ENCODE data around the gene AQP10. TPM values are rescaled to one million over a fixed set of nuclear protein-coding genes. Genes with fewer than 3 reads are reported as not detected.

AQP10 gene
- total and polyA plus RNA-seq, 9 of the 15 experiments (the other 6 are each of a cell fraction or from before 2014, with no cell fraction given), result 0.37 to 9.7 (median 1.9) TPM

DNA sequence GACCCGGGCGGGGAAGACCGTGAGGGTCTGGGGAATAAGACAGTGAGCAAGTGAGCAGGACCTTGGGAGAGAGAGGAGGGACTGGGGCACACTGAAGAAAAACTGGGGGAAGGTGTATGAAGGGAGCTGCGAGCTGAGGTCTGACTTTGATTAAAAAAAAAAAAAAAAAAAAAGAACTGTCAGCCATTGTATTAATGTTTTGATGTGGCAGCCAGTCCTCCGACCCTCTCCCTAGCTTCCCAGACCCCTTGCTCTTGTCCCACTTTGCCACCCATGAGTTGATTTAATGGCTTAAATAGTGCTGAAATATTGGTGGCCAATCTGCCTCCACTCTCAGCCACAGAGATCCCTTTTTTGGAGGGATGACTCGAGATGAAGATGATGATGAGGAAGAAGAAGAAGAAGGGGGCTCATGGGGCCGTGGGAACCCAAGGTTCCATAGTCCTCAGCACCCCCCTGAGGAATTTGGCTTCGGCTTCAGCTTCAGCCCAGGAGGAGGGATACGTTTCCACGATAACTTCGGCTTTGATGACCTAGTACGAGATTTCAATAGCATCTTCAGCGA, 47.8 kb upstream of the AQP10 start:
- FAIRE-seq (no peak), ATAC-seq (peak; percentile 23; the same call in 2 of the 3 replicates), DNase-seq (ENCODE audit: extremely low read depth in 1 of 4, low spot score in 3 of 4) (no peak)
- 14% methylated on average over 10 of the region's 13 CpGs for WGBS (ENCODE audit: insufficient coverage, low coverage, missing lambda C conversion rate)
- TF ChIP-seq JUND (IDR thresholded peaks at IDR 0.05; ENCODE audit: borderline replicate concordance, low read depth, low read length) (0 out of 2 replicates have a peak, but pooled peaks have one; percentile 5), JUND (tag; IDR thresholded peaks at IDR 0.05; ENCODE audit: borderline replicate concordance, low read depth, low read length) (no peak), CEBPG (CRISPR knock-in tag; IDR thresholded peaks at IDR 0.05) (no peak), CEBPG (tag; conservative IDR thresholded peaks at IDR 0.05 in 1 of 2, IDR thresholded peaks at IDR 0.05 in 1 of 2) (peak in 1 of 2 experiments; percentile 80; a peak in 1 of 4 replicates), SAP30 (IDR thresholded peaks at IDR 0.05; ENCODE audit: borderline replicate concordance, insufficient read depth, low read depth, low read length, poor library complexity, severe bottlenecking) (peak; percentile 1)
- TF ChIP-seq, protein P1, sequence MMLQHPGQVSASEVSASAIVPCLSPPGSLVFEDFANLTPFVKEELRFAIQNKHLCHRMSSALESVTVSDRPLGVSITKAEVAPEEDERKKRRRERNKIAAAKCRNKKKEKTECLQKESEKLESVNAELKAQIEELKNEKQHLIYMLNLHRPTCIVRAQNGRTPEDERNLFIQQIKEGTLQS (IDR thresholded peaks at IDR 0.05), result no peak
- TF ChIP-seq, protein P1 (CRISPR knock-in tag; conservative IDR thresholded peaks at IDR 0.05), result no peak; the same call in 1 of the 2 replicates
- TF ChIP-seq, protein P2, sequence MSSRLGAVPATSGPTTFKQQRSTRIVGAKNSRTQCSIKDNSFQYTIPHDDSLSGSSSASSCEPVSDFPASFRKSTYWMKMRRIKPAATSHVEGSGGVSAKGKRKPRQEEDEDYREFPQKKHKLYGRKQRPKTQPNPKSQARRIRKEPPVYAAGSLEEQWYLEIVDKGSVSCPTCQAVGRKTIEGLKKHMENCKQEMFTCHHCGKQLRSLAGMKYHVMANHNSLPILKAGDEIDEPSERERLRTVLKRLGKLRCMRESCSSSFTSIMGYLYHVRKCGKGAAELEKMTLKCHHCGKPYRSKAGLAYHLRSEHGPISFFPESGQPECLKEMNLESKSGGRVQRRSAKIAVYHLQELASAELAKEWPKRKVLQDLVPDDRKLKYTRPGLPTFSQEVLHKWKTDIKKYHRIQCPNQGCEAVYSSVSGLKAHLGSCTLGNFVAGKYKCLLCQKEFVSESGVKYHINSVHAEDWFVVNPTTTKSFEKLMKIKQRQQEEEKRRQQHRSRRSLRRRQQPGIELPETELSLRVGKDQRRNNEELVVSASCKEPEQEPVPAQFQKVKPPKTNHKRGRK (tag; IDR thresholded peaks at IDR 0.05), result peak; percentile 81
- TF ChIP-seq, protein P3, sequence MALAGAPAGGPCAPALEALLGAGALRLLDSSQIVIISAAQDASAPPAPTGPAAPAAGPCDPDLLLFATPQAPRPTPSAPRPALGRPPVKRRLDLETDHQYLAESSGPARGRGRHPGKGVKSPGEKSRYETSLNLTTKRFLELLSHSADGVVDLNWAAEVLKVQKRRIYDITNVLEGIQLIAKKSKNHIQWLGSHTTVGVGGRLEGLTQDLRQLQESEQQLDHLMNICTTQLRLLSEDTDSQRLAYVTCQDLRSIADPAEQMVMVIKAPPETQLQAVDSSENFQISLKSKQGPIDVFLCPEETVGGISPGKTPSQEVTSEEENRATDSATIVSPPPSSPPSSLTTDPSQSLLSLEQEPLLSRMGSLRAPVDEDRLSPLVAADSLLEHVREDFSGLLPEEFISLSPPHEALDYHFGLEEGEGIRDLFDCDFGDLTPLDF (CRISPR knock-in tag; IDR thresholded peaks at IDR 0.05), result 0 out of 2 replicates have a peak, but pooled peaks have one; percentile 7
- TSS peak; percentile 72 for BruUV-seq (replicated peaks)
- Histone ChIP-seq H3K9ac (ENCODE audit: insufficient read depth in 1 of 2, low read depth in 2 of 2, low read length in 2 of 2) (peak overlapping the region; percentile 88 to 96), H3K27ac (ENCODE audit: extremely low read depth, low read depth, low read length) (peak overlapping the region; percentile 79), H3K4me1 (replicated peaks in 1 of 2; ENCODE audit: control insufficient read depth in 2 of 2, insufficient read depth in 2 of 2, low read length in 2 of 2) (peaks cover 3 to 5% of the 10 kb centered on the region in 2 experiments; a peak in 4 of 5 replicates), H4K20me1 (replicated peaks; ENCODE audit: control insufficient read depth, insufficient read depth, low read length) (no peaks in the 10 kb centered on the region), H3K4me3 (peak overlapping the region; percentile 88), H3K36me3 (ENCODE audit: control insufficient read depth, insufficient read depth, low read length) (peaks cover 53% of the 10 kb centered on the region), H3K9me1 (ENCODE audit: control insufficient read depth, insufficient read depth, low read length) (peaks cover 5% of the 10 kb centered on the region), H3K9me3 (replicated peaks; ENCODE audit: control insufficient read depth, insufficient read depth, low read depth, low read length) (no peaks in the 10 kb centered on the region), H3K4me2 (ENCODE audit: insufficient read depth, low read length) (peak overlapping the region; percentile 98), H3K27me3 (ENCODE audit: control insufficient read depth in 2 of 2, insufficient read depth in 2 of 2, low read length in 2 of 2) (no peaks in the 10 kb centered on the region; a peak in 1 of 5 replicates), H2AFZ (ENCODE audit: low read depth, low read length) (peak overlapping the region; percentile 91), H3K79me2 (ENCODE audit: control insufficient read depth, insufficient read depth, low read length) (peaks cover 17% of the 10 kb centered on the region)
- in situ Hi-C loops (cut with MboI) (no loop called here), intact Hi-C loops (cut with micrococcal nuclease) (loop anchor here (1.0 to 10.0 kb wide), 3 partner anchors 74 to 192 kb away; no protein-coding TSS in a partner anchor)
- CTCF ChIA-PET (ENCODE audit: low intra/inter-chr PET ratio), result interaction anchor here (0.7 to 1.9 kb wide), 7 partner anchors 35 to 873 kb away, joined by 3 to 15 read pairs (median 4); partner anchors contain the start of gene DENND4B
- POLR2A ChIA-PET, result interaction anchor here (0.7 to 1.8 kb wide), 4 partner anchors 11 to 251 kb away, joined by 3 to 6 read pairs (median 5); no protein-coding TSS in a partner anchor
